Measurements from ENCODE around the gene PMAIP1. TPM values are rescaled to one million over a fixed set of nuclear protein-coding genes. Genes with fewer than 3 reads are reported as not detected.
"Not testable (repeated sequence)": the region's sequence is repeated elsewhere in the genome, so short reads cannot be mapped to it uniquely, and the experiment has no call there.

Gene PMAIP1
- 10 to 100 TPM in 1 of 4 donors, 1 to 10 TPM in 3; 6.9 to 12.5 (median 7.8) TPM for total RNA-seq

- Histone ChIP-seq H3K27ac (peak within 1 kb of the TSS; percentile 92 to 96 (median 94)), H3K36me3 (no peaks in the 10 kb centered on the region), H3K27me3 (peaks cover 0 to 24% (median 0%) of the 10 kb centered on the region in 4 donors), H3K4me3 (peak within 1 kb of the TSS; percentile 67 to 89 (median 74)), H3K9me3 (no peaks in the 10 kb centered on the region), H3K4me1 (peaks cover 0 to 49% (median 12%) of the 10 kb centered on the region in 3 donors)
- TF ChIP-seq CTCF (IDR thresholded peaks at IDR 0.05): peak in 1 of 6 experiments; percentile 19
- TF ChIP-seq POLR2A (IDR thresholded peaks at IDR 0.05): peak in 2 of 4 donors; percentile 88 to 93
- 2 to 6% methylated on average over 12 to 14 of the region's 73 CpGs for WGBS, 2 donors
- intact Hi-C loops (cut with DNase I): no loop called here
- peak; percentile 18 for DNase-seq
Observed at GRCh38 chr18:59899298-59900221, at the start of gene PMAIP1. TSS of gene PMAIP1 (plus strand) at chr18:59899996. CDS start at chr18:59900178, 182 bp downstream.

- TF ChIP-seq CTCF (IDR thresholded peaks at IDR 0.05): no peak
- TF ChIP-seq POLR2A (IDR thresholded peaks at IDR 0.05): no peak
- intact Hi-C loops (cut with DNase I): no loop called here
- Histone ChIP-seq H3K4me3 (no peak overlapping the region), H3K27me3 (no peaks in the 10 kb centered on the region), H3K36me3 (no peaks in the 10 kb centered on the region), H3K9me3 (no peaks in the 10 kb centered on the region), H3K4me1 (peaks cover 0 to 10% (median 5%) of the 10 kb centered on the region in 3 donors), H3K27ac (no peak overlapping the region)
- no peak for DNase-seq
- WGBS, 2 donors: 91 to 96% methylated on average over 8 of the region's 8 CpGs
Observed at GRCh38 chr18:59851784-59852399, 47.9 kb upstream of the PMAIP1 start.

GRCh38 chr18:59852548-59852947 is 47.2 kb upstream of the PMAIP1 start:
- Histone ChIP-seq H3K4me1 (peaks cover 0 to 4% (median under 1%) of the 10 kb centered on the region in 3 donors), H3K27ac (no peak overlapping the region), H3K4me3 (no peak overlapping the region), H3K9me3 (no peaks in the 10 kb centered on the region), H3K27me3 (peaks cover 0 to 4% (median 0%) of the 10 kb centered on the region in 4 donors), H3K36me3 (no peaks in the 10 kb centered on the region)
- WGBS, 2 donors: 97 to 98% methylated on average over 2 of the region's 2 CpGs
- TF ChIP-seq POLR2A (IDR thresholded peaks at IDR 0.05) (no peak), CTCF (IDR thresholded peaks at IDR 0.05) (no peak)
- intact Hi-C loops (cut with DNase I): no loop called here
- no peak for DNase-seq

DNA sequence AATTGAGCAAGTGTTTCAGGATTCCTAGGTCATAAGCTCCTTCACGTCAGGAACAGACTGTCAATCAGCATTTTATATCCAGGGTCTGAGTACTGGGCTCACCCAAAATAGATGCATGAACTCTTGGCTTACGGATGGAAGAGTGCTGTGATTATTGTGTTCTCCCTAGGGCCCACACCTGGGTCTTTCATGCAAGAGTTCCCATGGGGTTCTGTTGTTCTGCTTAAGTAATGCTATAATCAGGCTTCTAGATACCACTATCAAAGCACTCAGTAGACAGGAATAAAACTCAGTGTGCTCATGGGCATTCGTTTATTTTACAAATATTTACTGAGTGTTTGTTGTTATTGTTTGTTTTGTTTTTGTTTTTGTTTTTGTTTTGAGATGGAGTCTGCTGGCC is 46.4 kb upstream of the PMAIP1 start:
- no peaks in the 10 kb centered on the region for H3K4me1 ChIP-seq
- H3K36me3 ChIP-seq: no peaks in the 10 kb centered on the region
- H3K27ac ChIP-seq: no peak overlapping the region
- H3K4me3 ChIP-seq: no peak overlapping the region
- TF ChIP-seq CTCF (IDR thresholded peaks at IDR 0.05): no peak
- no peaks in the 10 kb centered on the region for H3K9me3 ChIP-seq
- WGBS, 2 donors: 79 to 90% methylated on average over 3 of the region's 3 CpGs
- no peak for DNase-seq
- H3K27me3 ChIP-seq: peaks cover 0 to 10% (median 0%) of the 10 kb centered on the region in 4 donors
- intact Hi-C loops (cut with DNase I): no loop called here

DNA sequence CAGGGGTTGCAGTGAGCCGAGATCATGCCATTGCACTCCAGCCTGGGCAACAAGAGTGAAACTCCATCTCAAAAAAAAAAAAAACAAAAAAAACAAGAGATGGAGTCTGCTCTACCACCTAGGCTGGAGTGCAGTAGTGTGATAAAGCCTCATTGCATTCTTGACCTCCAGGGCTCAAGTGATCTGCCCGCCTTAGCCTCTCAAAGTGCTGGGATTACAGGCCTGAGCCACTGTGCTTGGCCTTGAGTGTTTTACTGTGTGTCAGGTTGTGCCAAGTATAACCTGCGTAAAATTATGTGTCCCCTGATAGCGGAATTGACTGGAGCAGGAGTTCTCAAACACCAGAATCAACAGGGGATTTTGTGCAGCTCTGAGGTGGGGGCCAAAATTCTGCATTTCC is 45.8 kb upstream of the PMAIP1 start:
- H3K9me3 ChIP-seq; DNase-seq; H3K27ac ChIP-seq; intact Hi-C loops (cut with DNase I); H3K36me3 ChIP-seq; H3K4me1 ChIP-seq; H3K4me3 ChIP-seq: not testable (repeated sequence)
- peaks cover 0 to 10% (median 0%) of the 10 kb centered on the region in 4 donors for H3K27me3 ChIP-seq
- WGBS, 2 donors: 92 to 97% methylated on average over 3 to 4 of the region's 4 CpGs

Data from esophagus squamous epithelium (tissue), 5 donors.